H1 (cell line): ENCODE data around the gene SLC39A10. TPM values are rescaled to one million over a fixed set of nuclear protein-coding genes. Genes with fewer than 3 reads are reported as not detected.

Experiments used
- GTF2F1 ChIP-seq: IDR thresholded peaks from 2 replicates; pipeline ENCODE4 v1.6.1; 2012; ENCODE audit warnings: low read depth, low read length, improper control_type of control experiment, borderline replicate concordance
- HDAC2 ChIP-seq, 2 experiments: fragments of 300-600 bp in 1 of 2; sonication (generic) in 1 of 2; IDR thresholded peaks; 2 replicates each; pipeline ENCODE4 v1.6.1; 2011 to 2012; ENCODE audit warnings: low read depth in 2 of 2, low read length in 2 of 2, mild to moderate bottlenecking in 2 of 2, moderate library complexity in 2 of 2, borderline replicate concordance in 1 of 2, inconsistent platforms in 1 of 2
- MAFK ChIP-seq: IDR thresholded peaks from 2 replicates; pipeline ENCODE4 v1.6.1; 2012; ENCODE audit warnings: low read depth, mild to moderate bottlenecking, improper control_type of control experiment, low read length
- NRF1 ChIP-seq: IDR thresholded peaks from 2 replicates; pipeline ENCODE4 v1.6.1; 2011; ENCODE audit warnings: mild to moderate bottlenecking, low read depth, low read length, improper control_type of control experiment
- POLR2A ChIP-seq, 2 experiments: IDR thresholded peaks; 1 replicate in 1 of 2; 2 replicates in 1 of 2; pipeline ENCODE4 v1.6.1; 2011; ENCODE audit warnings: low read depth in 2 of 2, low read length in 2 of 2, mild to moderate bottlenecking in 2 of 2; ENCODE audit errors: control extremely low read depth in 1 of 2
- TBP ChIP-seq: IDR thresholded peaks from 2 replicates; pipeline ENCODE4 v1.6.1; 2011; ENCODE audit warnings: low read depth, low read length, improper control_type of control experiment
- polyA plus RNA-seq, 7 experiments: library from polyadenylated mRNA; depleted of rRNA in 3 of 7; stranded (reverse) in 5 of 7; unstranded in 2 of 7; fragments of >200 nt in 5 of 7; fragments of 200-250 nt in 2 of 7; gene quantifications; 1 replicate in 5 of 7; 2 replicates in 1 of 7; 4 replicates in 1 of 7; pipeline versions ENCODE4 v1.2.1 to v1.2.3, GENCODE V29; 2011 to 2013; ENCODE audit warnings: missing spikeins in 2 of 7, mixed read lengths in 2 of 7
- total RNA-seq: library from RNA; stranded (reverse); fragmentation: NEBNext Ultra II Directional; extraction: Animal tissue kit (Norgen Biotek cat#: 25700); gene quantifications from 2 replicates; pipeline ENCODE4 v1.2.1, GENCODE V29; 2021
- TF ChIP-seq, protein P1 (sequence below): IDR thresholded peaks from 2 replicates; pipeline ENCODE4 v1.6.1; 2012; ENCODE audit warnings: low read length, inconsistent platforms

Gene SLC39A10
- total and polyA plus RNA-seq, 2 of the 8 experiments (the other 6 are each of a cell fraction or from before 2014, with no cell fraction given) = 68.1 to 234 TPM

DNA sequence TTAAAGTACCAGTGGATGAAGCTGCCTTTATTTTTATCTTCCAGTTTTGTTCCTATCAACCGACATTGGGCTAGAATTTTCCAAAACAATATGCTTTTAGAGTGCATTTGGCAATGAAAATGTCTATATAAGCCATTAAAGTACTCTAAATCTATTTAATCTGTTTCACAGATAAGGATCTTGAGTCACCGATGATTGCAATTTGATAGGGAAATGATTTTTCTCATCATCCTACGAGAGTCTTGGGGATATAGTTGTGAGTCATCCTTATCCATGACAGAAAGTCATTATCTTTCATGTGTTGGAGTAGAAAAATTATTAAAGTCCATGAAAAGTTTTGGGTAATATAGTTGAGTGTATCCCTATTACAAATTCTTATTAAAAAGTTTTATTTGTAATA, 26.1 kb downstream of the SLC39A10 start (continued):
- TF ChIP-seq MAFK = no peak
- no peak for TF ChIP-seq TBP
- TF ChIP-seq GTF2F1 = no peak
- no peak for TF ChIP-seq POLR2A (IDR thresholded peaks at IDR 0.05; ENCODE audit: control extremely low read depth in 1 of 2, low read depth in 2 of 2, low read length in 2 of 2)
- TF ChIP-seq, protein P1, sequence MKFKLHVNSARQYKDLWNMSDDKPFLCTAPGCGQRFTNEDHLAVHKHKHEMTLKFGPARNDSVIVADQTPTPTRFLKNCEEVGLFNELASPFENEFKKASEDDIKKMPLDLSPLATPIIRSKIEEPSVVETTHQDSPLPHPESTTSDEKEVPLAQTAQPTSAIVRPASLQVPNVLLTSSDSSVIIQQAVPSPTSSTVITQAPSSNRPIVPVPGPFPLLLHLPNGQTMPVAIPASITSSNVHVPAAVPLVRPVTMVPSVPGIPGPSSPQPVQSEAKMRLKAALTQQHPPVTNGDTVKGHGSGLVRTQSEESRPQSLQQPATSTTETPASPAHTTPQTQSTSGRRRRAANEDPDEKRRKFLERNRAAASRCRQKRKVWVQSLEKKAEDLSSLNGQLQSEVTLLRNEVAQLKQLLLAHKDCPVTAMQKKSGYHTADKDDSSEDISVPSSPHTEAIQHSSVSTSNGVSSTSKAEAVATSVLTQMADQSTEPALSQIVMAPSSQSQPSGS = no peak
- no peak for TF ChIP-seq NRF1
- no peak for TF ChIP-seq HDAC2 (IDR thresholded peaks at IDR 0.05; ENCODE audit: borderline replicate concordance in 1 of 2, low read depth in 2 of 2, low read length in 2 of 2)
